K562 (cell line): Measurements from ENCODE around the gene XPO6. TPM values are rescaled to one million over a fixed set of nuclear protein-coding genes. Genes with fewer than 3 reads are reported as not detected.

Experiments
- ETV6 ChIP-seq, 3 experiments: fragments of 150-350 bp in 1 of 3; sonication (generic) in 1 of 3; formaldehyde crosslinking in 1 of 3; IDR thresholded peaks; 2 replicates each; pipeline versions ENCODE4 v1.6.1 to v1.8.0; 2014 to 2022; ENCODE audit warnings: borderline replicate concordance in 2 of 3, low read depth in 2 of 3, antibody characterized with exemption in 1 of 3, low read length in 1 of 3, mild to moderate bottlenecking in 1 of 3, missing genetic modification reagents in 1 of 3
- SIX5 ChIP-seq, 2 experiments: IDR thresholded peaks; 2 replicates each; pipeline ENCODE4 v1.6.1; 2011; ENCODE audit warnings: low read length in 2 of 2, borderline replicate concordance in 1 of 2, low read depth in 1 of 2, mild to moderate bottlenecking in 1 of 2, moderate library complexity in 1 of 2; ENCODE audit not compliant: insufficient read depth in 1 of 2
- SRF ChIP-seq, 2 experiments: fragments of 250-450, 450-650 bp in 1 of 2; sonication (Bioruptor Pico) in 1 of 2; sonication (generic) in 1 of 2; formaldehyde crosslinking; IDR thresholded peaks; 2 replicates each; pipeline versions ENCODE4 v1.5.0 to v1.5.1; 2020 to 2022; ENCODE audit warnings: mild to moderate bottlenecking in 1 of 2, missing genetic modification reagents in 1 of 2
- polyA plus RNA-seq, 8 experiments: library from polyadenylated mRNA; depleted of rRNA in 4 of 8; stranded (reverse) in 5 of 8; unstranded in 3 of 8; fragments of >200 nt; fragmentation: Nextera tagmentation in 2 of 8; fragmentation: Illumina TruSeq in 1 of 8; extraction: Ambion mirVana in 2 of 8; extraction: Trizol in 1 of 8; gene quantifications; 2 replicates each; pipeline versions ENCODE4 v1.2.1 to v1.2.3, GENCODE V29; 2011 to 2014; ENCODE audit warnings: inconsistent platforms in 1 of 8, missing spikeins in 1 of 8
- total RNA-seq, 7 experiments: library from RNA; depleted of rRNA in 6 of 7; stranded (reverse); fragments of >200 nt in 6 of 7; fragmentation: Illumina TruSeq in 2 of 7; extraction: Trizol in 2 of 7; gene quantifications; 2 replicates each; pipeline versions ENCODE4 v1.2.1 to v1.2.3, GENCODE V29; 2011 to 2021; ENCODE audit warnings: low replicate concordance in 1 of 7
- TF ChIP-seq, protein P1 (sequence below), 2 experiments: fragments of 450-650 bp; IDR thresholded peaks; 2 replicates each; pipeline ENCODE4 v1.6.1; 2018; ENCODE audit warnings: mild to moderate bottlenecking in 2 of 2, low read depth in 1 of 2; ENCODE audit not compliant: partially characterized antibody in 2 of 2

XPO6 gene
- total and polyA plus RNA-seq, 9 of the 15 experiments (the other 6 are each of a cell fraction or from before 2014, with no cell fraction given): 11.2 to 196 (median 119) TPM

DNA sequence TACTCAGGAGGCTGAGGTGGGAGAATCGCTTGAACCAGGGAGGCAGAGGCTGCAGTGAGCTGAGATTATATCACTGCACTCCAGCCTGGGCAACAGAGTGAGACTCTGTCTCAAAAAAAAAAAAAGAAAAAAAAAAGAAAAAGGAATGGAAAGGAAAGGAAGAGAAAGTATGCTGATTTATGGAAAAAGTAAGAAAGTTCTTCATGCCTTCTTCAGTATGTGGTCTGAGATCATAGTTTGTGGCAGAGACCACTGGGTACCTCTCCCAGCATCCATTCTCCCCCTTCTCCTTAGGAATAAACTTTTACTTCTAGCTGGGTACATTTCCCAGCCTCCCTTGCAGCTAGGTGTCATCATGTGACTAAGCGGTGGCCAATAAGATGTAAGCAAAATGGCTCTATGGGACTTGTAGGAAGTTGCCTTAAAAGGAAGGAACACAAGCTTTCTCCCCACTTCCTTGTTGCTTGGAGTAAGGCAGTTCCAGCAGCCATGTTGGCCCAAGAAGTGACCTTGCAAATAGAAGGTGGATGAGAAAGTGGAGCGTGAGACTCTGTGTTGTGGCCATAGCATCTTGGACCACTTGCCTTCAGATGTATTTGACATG lies 26.1 kb upstream of the XPO6 start (continued):
- TF ChIP-seq SRF (CRISPR knock-in tag; IDR thresholded peaks at IDR 0.05) (peak in 1 of 2 experiments; percentile 93; a peak in 2 of 4 replicates), ETV6 (IDR thresholded peaks at IDR 0.05; ENCODE audit: borderline replicate concordance in 1 of 2, low read depth in 2 of 2, low read length in 1 of 2) (no peak), ETV6 (CRISPR knock-in tag; IDR thresholded peaks at IDR 0.05; ENCODE audit: borderline replicate concordance) (no peak), SIX5 (IDR thresholded peaks at IDR 0.05; ENCODE audit: borderline replicate concordance in 1 of 2, insufficient read depth in 1 of 2, low read depth in 1 of 2, low read length in 2 of 2) (0 out of 4 replicates have a peak, but pooled peaks of 1 of the 2 experiments have one; percentile 14)
- TF ChIP-seq, protein P1, sequence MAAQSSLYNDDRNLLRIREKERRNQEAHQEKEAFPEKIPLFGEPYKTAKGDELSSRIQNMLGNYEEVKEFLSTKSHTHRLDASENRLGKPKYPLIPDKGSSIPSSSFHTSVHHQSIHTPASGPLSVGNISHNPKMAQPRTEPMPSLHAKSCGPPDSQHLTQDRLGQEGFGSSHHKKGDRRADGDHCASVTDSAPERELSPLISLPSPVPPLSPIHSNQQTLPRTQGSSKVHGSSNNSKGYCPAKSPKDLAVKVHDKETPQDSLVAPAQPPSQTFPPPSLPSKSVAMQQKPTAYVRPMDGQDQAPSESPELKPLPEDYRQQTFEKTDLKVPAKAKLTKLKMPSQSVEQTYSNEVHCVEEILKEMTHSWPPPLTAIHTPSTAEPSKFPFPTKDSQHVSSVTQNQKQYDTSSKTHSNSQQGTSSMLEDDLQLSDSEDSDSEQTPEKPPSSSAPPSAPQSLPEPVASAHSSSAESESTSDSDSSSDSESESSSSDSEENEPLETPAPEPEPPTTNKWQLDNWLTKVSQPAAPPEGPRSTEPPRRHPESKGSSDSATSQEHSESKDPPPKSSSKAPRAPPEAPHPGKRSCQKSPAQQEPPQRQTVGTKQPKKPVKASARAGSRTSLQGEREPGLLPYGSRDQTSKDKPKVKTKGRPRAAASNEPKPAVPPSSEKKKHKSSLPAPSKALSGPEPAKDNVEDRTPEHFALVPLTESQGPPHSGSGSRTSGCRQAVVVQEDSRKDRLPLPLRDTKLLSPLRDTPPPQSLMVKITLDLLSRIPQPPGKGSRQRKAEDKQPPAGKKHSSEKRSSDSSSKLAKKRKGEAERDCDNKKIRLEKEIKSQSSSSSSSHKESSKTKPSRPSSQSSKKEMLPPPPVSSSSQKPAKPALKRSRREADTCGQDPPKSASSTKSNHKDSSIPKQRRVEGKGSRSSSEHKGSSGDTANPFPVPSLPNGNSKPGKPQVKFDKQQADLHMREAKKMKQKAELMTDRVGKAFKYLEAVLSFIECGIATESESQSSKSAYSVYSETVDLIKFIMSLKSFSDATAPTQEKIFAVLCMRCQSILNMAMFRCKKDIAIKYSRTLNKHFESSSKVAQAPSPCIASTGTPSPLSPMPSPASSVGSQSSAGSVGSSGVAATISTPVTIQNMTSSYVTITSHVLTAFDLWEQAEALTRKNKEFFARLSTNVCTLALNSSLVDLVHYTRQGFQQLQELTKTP (IDR thresholded peaks at IDR 0.05; ENCODE audit: low read depth in 1 of 2, partially characterized antibody in 2 of 2): peak in 1 of 2 experiments; percentile 87
